Glutamatergic neuron (in vitro differentiated cells): ENCODE measurements around the gene DNAH14. TPM values are rescaled to one million over a fixed set of nuclear protein-coding genes. Genes with fewer than 3 reads are reported as not detected.

Source experiments
- DNase-seq: peaks from one replicate; pipeline ENCODE4 v3.0.0; 2022
- H3K27ac Mint-ChIP-seq: one replicate; pipeline ENCODE4 v1.8.0; 2020; ENCODE audit warnings: mild to moderate bottlenecking, mixed read lengths, inconsistent platforms; ENCODE audit not compliant: unreplicated experiment
- H3K27me3 Mint-ChIP-seq: one replicate; pipeline ENCODE4 v1.8.0; 2020; ENCODE audit warnings: mild to moderate bottlenecking, moderate library complexity, mixed read lengths, inconsistent platforms; ENCODE audit not compliant: unreplicated experiment
- H3K36me3 Mint-ChIP-seq: one replicate; pipeline ENCODE4 v1.8.0; 2020; ENCODE audit warnings: mild to moderate bottlenecking, mixed read lengths, inconsistent platforms; ENCODE audit not compliant: unreplicated experiment
- H3K4me1 Mint-ChIP-seq: one replicate; pipeline ENCODE4 v1.8.0; 2020; ENCODE audit warnings: mild to moderate bottlenecking, low read depth, mixed read lengths, inconsistent platforms; ENCODE audit not compliant: unreplicated experiment
- H3K4me3 Mint-ChIP-seq: one replicate; pipeline ENCODE4 v1.8.0; 2020; ENCODE audit warnings: mild to moderate bottlenecking, mixed read lengths, inconsistent platforms; ENCODE audit not compliant: unreplicated experiment
- H3K9me3 Mint-ChIP-seq: one replicate; pipeline ENCODE4 v1.8.0; 2020; ENCODE audit warnings: mild to moderate bottlenecking, moderate library complexity, mixed read lengths, inconsistent platforms; ENCODE audit not compliant: unreplicated experiment
- CTCF ChIP-seq: fragments of 200-600 bp; sonication (generic); IDR thresholded peaks from one replicate; pipeline ENCODE4 v1.5.0; 2021; ENCODE audit not compliant: partially characterized antibody, unreplicated experiment
- total RNA-seq: library from RNA; stranded (reverse); fragmentation: NEBNext Ultra II Directional; extraction: Animal tissue kit (Norgen Biotek cat#: 25700); gene quantifications from one replicate; pipeline ENCODE4 v1.2.1, GENCODE V29; 2021; ENCODE audit not compliant: unreplicated experiment

The DNAH14 gene
- total RNA-seq, 1 donor from 2014 or later = 36.6 TPM

DNA sequence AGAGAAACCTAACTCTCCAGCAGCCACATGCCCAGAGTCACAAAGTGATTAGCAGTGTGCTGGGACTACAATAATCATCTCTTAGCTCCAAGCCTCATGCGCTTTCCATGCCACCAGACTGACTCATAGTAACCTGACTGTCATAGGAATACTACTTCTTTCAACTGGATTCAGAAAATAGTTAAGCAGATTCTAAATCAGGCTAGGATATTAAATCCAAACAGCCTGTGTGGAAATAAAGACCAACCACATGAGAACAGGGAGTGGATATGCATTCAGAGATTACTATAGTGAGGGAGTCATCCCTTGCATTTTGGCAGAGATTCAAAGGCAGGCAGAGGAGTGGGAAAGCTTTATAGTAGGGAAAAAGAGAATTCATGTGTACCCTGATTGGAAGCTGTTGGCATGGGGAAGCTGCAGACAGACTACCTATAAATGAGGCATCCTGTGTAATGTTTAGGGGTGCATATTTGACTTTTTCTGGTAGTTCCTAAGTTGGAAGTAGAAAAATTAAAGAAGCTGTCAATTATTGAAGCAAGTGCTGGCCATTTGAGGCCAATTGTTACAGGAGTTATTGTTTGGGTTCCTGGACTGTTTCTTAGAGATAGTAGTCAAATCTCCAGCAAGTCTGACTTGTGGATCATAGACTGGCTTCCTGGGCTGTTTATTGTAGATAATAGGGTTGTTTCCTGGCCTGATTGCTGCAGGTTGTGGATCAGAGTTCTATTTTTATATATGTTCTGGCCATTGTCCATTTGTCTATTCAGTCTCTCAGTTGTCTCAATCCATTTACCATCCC, 31.7 kb upstream of the DNAH14 start:
- Mint-ChIP-seq H3K27ac (no peak overlapping the region), H3K4me1 (no peaks in the 10 kb centered on the region), H3K4me3 (no peak overlapping the region), H3K36me3 (no peaks in the 10 kb centered on the region), H3K9me3 (no peaks in the 10 kb centered on the region), H3K27me3 (peaks cover 2% of the 10 kb centered on the region)
- DNase-seq = no peak
- TF ChIP-seq CTCF = no peak

- Mint-ChIP-seq H3K27me3 (peaks cover 2% of the 10 kb centered on the region), H3K36me3 (no peaks in the 10 kb centered on the region), H3K9me3 (no peaks in the 10 kb centered on the region), H3K27ac (no peak overlapping the region), H3K4me1 (no peaks in the 10 kb centered on the region), H3K4me3 (no peak overlapping the region)
- no peak for DNase-seq
- no peak for TF ChIP-seq CTCF
Measured at GRCh38 chr1:224898937-224899336, 30.5 kb upstream of the DNAH14 start.

DNA sequence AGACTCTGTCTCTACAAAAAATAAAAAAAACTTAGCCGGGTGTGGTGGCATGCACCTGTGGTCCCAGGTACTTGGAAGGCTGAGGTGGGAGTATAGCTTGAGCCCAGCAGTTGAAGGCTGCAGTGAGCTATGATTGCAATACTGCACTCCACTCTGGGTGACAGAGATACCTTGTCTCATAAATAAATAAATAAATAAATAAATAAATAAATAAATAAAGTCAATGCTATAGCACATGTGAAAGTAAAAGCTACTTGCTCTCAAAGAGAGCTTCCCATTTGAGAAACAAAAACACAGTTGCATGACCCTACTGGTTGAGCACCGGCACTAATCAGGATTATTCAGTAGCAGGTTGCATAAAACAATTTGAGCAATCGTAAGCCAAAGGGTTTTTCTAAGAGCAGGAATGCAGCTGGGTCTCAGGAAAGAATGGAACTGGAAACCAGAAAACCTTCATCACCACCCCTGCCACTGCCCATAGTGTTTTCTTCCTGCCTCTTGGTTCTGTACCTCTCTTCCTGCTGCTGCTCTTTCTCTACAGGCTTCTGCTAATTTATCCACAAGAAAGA, 29.3 kb upstream of the DNAH14 start:
- Mint-ChIP-seq H3K4me1 (no peaks in the 10 kb centered on the region), H3K9me3 (no peaks in the 10 kb centered on the region), H3K36me3 (no peaks in the 10 kb centered on the region), H3K27me3 (peaks cover 2% of the 10 kb centered on the region), H3K27ac (no peak overlapping the region), H3K4me3 (no peak overlapping the region)
- DNase-seq = no peak
- TF ChIP-seq CTCF = no peak

GRCh38 chr1:224901087-224901810, 28.2 kb upstream of the DNAH14 start:
- no peak for DNase-seq
- Mint-ChIP-seq H3K36me3 (no peaks in the 10 kb centered on the region), H3K27me3 (peaks cover 2% of the 10 kb centered on the region), H3K4me1 (no peaks in the 10 kb centered on the region), H3K4me3 (no peak overlapping the region), H3K9me3 (no peaks in the 10 kb centered on the region), H3K27ac (no peak overlapping the region)
- TF ChIP-seq CTCF = no peak
